GM23338 (cell line): ENCODE data around the gene CACNA1D.

ENCODE experiments used
- CREB1 ChIP-seq: fragments of 250-450 bp; sonication (Bioruptor Pico); IDR thresholded peaks from 2 replicates; pipeline ENCODE4 v1.5.0; 2020; ENCODE audit warnings: low read depth, mild to moderate bottlenecking, moderate library complexity
- JUNB ChIP-seq: IDR thresholded peaks from one replicate; pipeline ENCODE4 v1.6.1; 2016; ENCODE audit warnings: antibody characterized with exemption; ENCODE audit not compliant: unreplicated experiment
- POLR2AphosphoS5 ChIP-seq: IDR thresholded peaks from 2 replicates; pipeline ENCODE4 v1.6.1; 2016; ENCODE audit warnings: antibody characterized with exemption, low read depth
- TF ChIP-seq, protein P1 (sequence below), 2 experiments: fragments of 200-600 bp in 1 of 2; sonication (generic) in 1 of 2; conservative IDR thresholded peaks; 2 replicates each; pipeline versions ENCODE4 v1.5.1 to v1.6.1; 2016 to 2017; ENCODE audit warnings: antibody characterized with exemption in 2 of 2, low read depth in 2 of 2, mild to moderate bottlenecking in 2 of 2, moderate library complexity in 1 of 2

DNA sequence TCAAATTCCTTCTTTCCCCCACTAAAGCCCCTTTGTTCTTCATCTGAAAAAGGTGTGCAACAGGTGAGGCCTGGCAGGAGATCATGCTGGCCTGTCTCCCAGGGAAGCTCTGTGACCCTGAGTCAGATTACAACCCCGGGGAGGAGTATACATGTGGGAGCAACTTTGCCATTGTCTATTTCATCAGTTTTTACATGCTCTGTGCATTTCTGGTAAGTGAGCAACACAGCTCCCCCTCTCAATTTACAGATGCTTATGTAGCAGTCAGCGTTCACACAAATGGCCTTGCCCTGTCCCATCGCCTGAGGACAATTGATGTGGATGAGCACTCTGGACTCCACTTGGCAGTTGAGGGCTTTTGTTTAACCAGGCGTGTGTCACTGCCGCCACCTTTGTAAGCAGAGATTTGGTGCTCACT lies 281.4 kb downstream of the CACNA1D start:
- TF ChIP-seq, protein P1, sequence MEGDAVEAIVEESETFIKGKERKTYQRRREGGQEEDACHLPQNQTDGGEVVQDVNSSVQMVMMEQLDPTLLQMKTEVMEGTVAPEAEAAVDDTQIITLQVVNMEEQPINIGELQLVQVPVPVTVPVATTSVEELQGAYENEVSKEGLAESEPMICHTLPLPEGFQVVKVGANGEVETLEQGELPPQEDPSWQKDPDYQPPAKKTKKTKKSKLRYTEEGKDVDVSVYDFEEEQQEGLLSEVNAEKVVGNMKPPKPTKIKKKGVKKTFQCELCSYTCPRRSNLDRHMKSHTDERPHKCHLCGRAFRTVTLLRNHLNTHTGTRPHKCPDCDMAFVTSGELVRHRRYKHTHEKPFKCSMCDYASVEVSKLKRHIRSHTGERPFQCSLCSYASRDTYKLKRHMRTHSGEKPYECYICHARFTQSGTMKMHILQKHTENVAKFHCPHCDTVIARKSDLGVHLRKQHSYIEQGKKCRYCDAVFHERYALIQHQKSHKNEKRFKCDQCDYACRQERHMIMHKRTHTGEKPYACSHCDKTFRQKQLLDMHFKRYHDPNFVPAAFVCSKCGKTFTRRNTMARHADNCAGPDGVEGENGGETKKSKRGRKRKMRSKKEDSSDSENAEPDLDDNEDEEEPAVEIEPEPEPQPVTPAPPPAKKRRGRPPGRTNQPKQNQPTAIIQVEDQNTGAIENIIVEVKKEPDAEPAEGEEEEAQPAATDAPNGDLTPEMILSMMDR (conservative IDR thresholded peaks at IDR 0.05; ENCODE audit: low read depth in 2 of 2): no peak
- TF ChIP-seq JUNB (no peak), POLR2AphosphoS5 (no peak), CREB1 (CRISPR knock-in tag) (no peak)
